ENCODE data around the gene ABHD12B.

Gene ABHD12B

GRCh38 chr14:50839048-50839447 lies 32.8 kb upstream of the ABHD12B start:
- DNase-seq (ENCODE audit: low read depth in 2 of 2): no peak

- DNase-seq (ENCODE audit: low read depth in 2 of 2): no peak
These were observed 32.2 kb upstream of the ABHD12B start for GRCh38 chr14:50839691-50840090.

GRCh38 chr14:50844391-50844790 lies 27.5 kb upstream of the ABHD12B start:
- no peak for DNase-seq (ENCODE audit: low read depth in 2 of 2)

- DNase-seq (ENCODE audit: low read depth in 2 of 2): no peak
These were observed 26.7 kb upstream of the ABHD12B start for GRCh38 chr14:50845166-50845565.

GRCh38 chr14:50846226-50846880 lies 25.5 kb upstream of the ABHD12B start:
- no peak for DNase-seq (ENCODE audit: low read depth in 2 of 2)

- no peak for DNase-seq (ENCODE audit: low read depth in 2 of 2)
These were observed 18.0 kb upstream of the ABHD12B start for GRCh38 chr14:50853891-50854290.

- DNase-seq (ENCODE audit: low read depth in 2 of 2): no peak
These were observed 17.3 kb upstream of the ABHD12B start for GRCh38 chr14:50854521-50854920.

- no peak for DNase-seq (ENCODE audit: low read depth in 2 of 2)
These were observed 16.3 kb upstream of the ABHD12B start for GRCh38 chr14:50855558-50855957.

- no peak for DNase-seq (ENCODE audit: low read depth in 2 of 2)
These were observed 15.2 kb upstream of the ABHD12B start for GRCh38 chr14:50856660-50857059.

GRCh38 chr14:50859296-50859624 lies 12.6 kb upstream of the ABHD12B start:
- DNase-seq (ENCODE audit: low read depth in 2 of 2): no peak

GRCh38 chr14:50860478-50861086 lies 11.3 kb upstream of the ABHD12B start:
- peak; percentile 75 to 89 for DNase-seq (ENCODE audit: low read depth in 2 of 2)

GRCh38 chr14:50862036-50862570 lies 9.8 kb upstream of the ABHD12B start:
- DNase-seq (ENCODE audit: low read depth in 2 of 2): no peak

GRCh38 chr14:50864237-50864636 lies 7.6 kb upstream of the ABHD12B start:
- no peak for DNase-seq (ENCODE audit: low read depth in 2 of 2)

- no peak for DNase-seq (ENCODE audit: low read depth in 2 of 2)
These were observed 6.9 kb upstream of the ABHD12B start for GRCh38 chr14:50864946-50865345.

- no peak for DNase-seq (ENCODE audit: low read depth in 2 of 2)
These were observed 6.3 kb upstream of the ABHD12B start for GRCh38 chr14:50865391-50866076.

- no peak for DNase-seq (ENCODE audit: low read depth in 2 of 2)
These were observed 625 bp upstream of the ABHD12B start for GRCh38 chr14:50871228-50871627.

GRCh38 chr14:50874757-50875156 lies 2.9 kb downstream of the ABHD12B start:
- DNase-seq (ENCODE audit: low read depth in 2 of 2): no peak

- peak; percentile 28 to 55 for DNase-seq (ENCODE audit: low read depth in 2 of 2)
These were observed 3.7 kb downstream of the ABHD12B start for GRCh38 chr14:50875359-50876070.

GRCh38 chr14:50882932-50883826 lies 11.3 kb downstream of the ABHD12B start:
- no peak for DNase-seq (ENCODE audit: low read depth in 2 of 2)

GRCh38 chr14:50883827-50884197 lies 12.0 kb downstream of the ABHD12B start:
- no peak for DNase-seq (ENCODE audit: low read depth in 2 of 2)

GRCh38 chr14:50887476-50887875 lies 15.6 kb downstream of the ABHD12B start:
- no peak for DNase-seq (ENCODE audit: low read depth in 2 of 2)
